Measurements from ENCODE around the gene CCNE1. TPM values are rescaled to one million over a fixed set of nuclear protein-coding genes. Genes with fewer than 3 reads are reported as not detected.

The CCNE1 gene
- total RNA-seq, 1 donor from 2014 or later: 4.1 TPM

- DNase-seq (ENCODE audit: low spot score) (no peak), ATAC-seq (no peak)
- intact Hi-C loops (cut with DNase I): no loop called here
Observed at GRCh38 chr19:29860492-29860891, 48.7 kb downstream of the CCNE1 start.

- ATAC-seq: no peak
- intact Hi-C loops (cut with DNase I): no loop called here
- no peak for DNase-seq (ENCODE audit: low spot score)
Observed at GRCh38 chr19:29861574-29861973, 49.8 kb downstream of the CCNE1 start.

- DNase-seq (ENCODE audit: low spot score): no peak
- ATAC-seq: no peak
- intact Hi-C loops (cut with DNase I): no loop called here
Observed at GRCh38 chr19:29866011-29866410, 54.2 kb downstream of the CCNE1 start.

- DNase-seq (ENCODE audit: low spot score) (no peak), ATAC-seq (no peak)
- intact Hi-C loops (cut with DNase I): no loop called here
Observed at GRCh38 chr19:29867984-29868383, 56.2 kb downstream of the CCNE1 start.

GRCh38 chr19:29871143-29871542 lies 59.4 kb downstream of the CCNE1 start:
- no peak for ATAC-seq
- no peak for DNase-seq (ENCODE audit: low spot score)
- intact Hi-C loops (cut with DNase I): loop anchor here (5.0 kb wide), 1 partner anchor 109 kb away; no protein-coding TSS in a partner anchor

GRCh38 chr19:29872224-29872731 lies 60.5 kb downstream of the CCNE1 start:
- intact Hi-C loops (cut with DNase I): loop anchor here (2.0 to 5.0 kb wide), 2 partner anchors 110 to 137 kb away; no protein-coding TSS in a partner anchor
- ATAC-seq: peak; percentile 34
- DNase-seq (ENCODE audit: low spot score): no peak

GRCh38 chr19:29873024-29873800 lies 61.4 kb downstream of the CCNE1 start:
- intact Hi-C loops (cut with DNase I): loop anchor here (2.0 to 5.0 kb wide), 2 partner anchors 111 to 138 kb away; no protein-coding TSS in a partner anchor
- ATAC-seq: peak; percentile 67
- peak; percentile 80 for DNase-seq (ENCODE audit: low spot score)

Other genes starting within 250 kb of the CCNE1 start
- 40.0 TPM for gene POP4, start 205.7 kb upstream of the CCNE1 start, total RNA-seq
- 30.4 TPM for gene PLEKHF1, start 146.5 kb upstream of the CCNE1 start, total RNA-seq
- 30.9 TPM for gene C19orf12, start 96.7 kb upstream of the CCNE1 start, total RNA-seq
- 60.6 TPM for gene URI1, start 130.2 kb downstream of the CCNE1 start, total RNA-seq